Activated CD4-positive, alpha-beta T cell treated with anti-CD3 and anti-CD28 coated beads for 1 hour (primary cell): ENCODE data around the gene UBE2G1.
A peak's percentile ranks its signal among the peaks of the same experiment; 100 is the strongest.
"Not testable (repeated sequence)": the region's sequence is repeated elsewhere in the genome, so short reads cannot be mapped to it uniquely, and the experiment has no call there.

Experiments used
- DNase-seq: peaks from one replicate; pipeline ENCODE4 v3.0.0-alpha.2; 2020

UBE2G1 gene

GRCh38 chr17:4375039-4375748, 8.7 kb upstream of the UBE2G1 start:
- DNase-seq = no peak

- no peak for DNase-seq
Measured at GRCh38 chr17:4369557-4370230, 3.2 kb upstream of the UBE2G1 start.

GRCh38 chr17:4368341-4368740, 1.9 kb upstream of the UBE2G1 start:
- no peak for DNase-seq

GRCh38 chr17:4367177-4367576, 702 bp upstream of the UBE2G1 start:
- not testable (repeated sequence) for DNase-seq

- DNase-seq = no peak
Measured at GRCh38 chr17:4365628-4366326, 698 bp downstream of the UBE2G1 start.

- DNase-seq = peak; percentile 82
Measured at GRCh38 chr17:4365103-4365627, 1.3 kb downstream of the UBE2G1 start.

- no peak for DNase-seq
Measured at GRCh38 chr17:4364622-4365041, 1.8 kb downstream of the UBE2G1 start.

GRCh38 chr17:4362141-4362540, 4.3 kb downstream of the UBE2G1 start:
- DNase-seq = no peak

GRCh38 chr17:4358154-4358553, 8.3 kb downstream of the UBE2G1 start:
- no peak for DNase-seq

GRCh38 chr17:4357671-4358070, 8.8 kb downstream of the UBE2G1 start:
- no peak for DNase-seq

GRCh38 chr17:4357030-4357628, 9.3 kb downstream of the UBE2G1 start:
- no peak for DNase-seq

GRCh38 chr17:4354862-4355514, 11.5 kb downstream of the UBE2G1 start:
- DNase-seq = no peak

GRCh38 chr17:4354206-4354605, 12.3 kb downstream of the UBE2G1 start:
- DNase-seq = no peak

- not testable (repeated sequence) for DNase-seq
Measured at GRCh38 chr17:4350214-4350613, 16.3 kb downstream of the UBE2G1 start.

- no peak for DNase-seq
Measured at GRCh38 chr17:4345581-4346252, 20.8 kb downstream of the UBE2G1 start.

- no peak for DNase-seq
Measured at GRCh38 chr17:4344926-4345325, 21.5 kb downstream of the UBE2G1 start.

GRCh38 chr17:4342535-4342934, 23.9 kb downstream of the UBE2G1 start:
- DNase-seq = no peak

GRCh38 chr17:4341616-4341977, 24.9 kb downstream of the UBE2G1 start:
- no peak for DNase-seq

- no peak for DNase-seq
Measured at GRCh38 chr17:4340914-4341615, 25.4 kb downstream of the UBE2G1 start.

- DNase-seq = no peak
Measured at GRCh38 chr17:4334776-4335584, 31.5 kb downstream of the UBE2G1 start.

GRCh38 chr17:4334332-4334731, 32.1 kb downstream of the UBE2G1 start:
- no peak for DNase-seq
